Hematopoietic multipotent progenitor cell treated with erythropoietin and hydrocortisone succinate and interleukin-3 and kit ligand, for 6 days (in vitro differentiated cells): ENCODE results near the gene BTBD10.

Experiments
- DNase-seq: peaks from one replicate; pipeline ENCODE4 v3.0.0-alpha.2; 2015

Gene BTBD10

GRCh38 chr11:13368041-13368446 is 95.0 kb downstream of the BTBD10 start:
- no peak for DNase-seq

GRCh38 chr11:13367115-13367514 is 95.9 kb downstream of the BTBD10 start:
- no peak for DNase-seq

- DNase-seq, result no peak
Measured at GRCh38 chr11:13366266-13367026, 96.6 kb downstream of the BTBD10 start.

- DNase-seq, result no peak
Measured at GRCh38 chr11:13364388-13364787, 98.6 kb downstream of the BTBD10 start.

- DNase-seq, result no peak
Measured at GRCh38 chr11:13362596-13363109, 100.4 kb downstream of the BTBD10 start.

GRCh38 chr11:13358596-13359270 is 104.3 kb downstream of the BTBD10 start:
- no peak for DNase-seq

- no peak for DNase-seq
Measured at GRCh38 chr11:13357232-13357631, 105.8 kb downstream of the BTBD10 start.

GRCh38 chr11:13355191-13355590 is 107.8 kb downstream of the BTBD10 start:
- DNase-seq, result no peak

- DNase-seq, result peak; percentile 37
Measured at GRCh38 chr11:13354335-13354734, 108.7 kb downstream of the BTBD10 start.

GRCh38 chr11:13352711-13353110 is 110.3 kb downstream of the BTBD10 start:
- peak; percentile 29 for DNase-seq

- DNase-seq, result no peak
Measured at GRCh38 chr11:13349581-13349980, 113.4 kb downstream of the BTBD10 start.

- DNase-seq, result no peak
Measured at GRCh38 chr11:13349046-13349445, 114.0 kb downstream of the BTBD10 start.

GRCh38 chr11:13348305-13348704 is 114.7 kb downstream of the BTBD10 start:
- no peak for DNase-seq

GRCh38 chr11:13347901-13348300 is 115.1 kb downstream of the BTBD10 start:
- no peak for DNase-seq

GRCh38 chr11:13346470-13346869 is 116.6 kb downstream of the BTBD10 start:
- no peak for DNase-seq

GRCh38 chr11:13344818-13345217 is 118.2 kb downstream of the BTBD10 start:
- no peak for DNase-seq

- peak; percentile 88 for DNase-seq
Measured at GRCh38 chr11:13343931-13344717, 118.9 kb downstream of the BTBD10 start.

- DNase-seq, result no peak
Measured at GRCh38 chr11:13343067-13343466, 120.0 kb downstream of the BTBD10 start.

- no peak for DNase-seq
Measured at GRCh38 chr11:13341026-13341425, 122.0 kb downstream of the BTBD10 start.

GRCh38 chr11:13339195-13340153 is 123.5 kb downstream of the BTBD10 start:
- DNase-seq, result no peak

- DNase-seq, result peak; percentile 49
Measured at GRCh38 chr11:13338427-13339069, 124.5 kb downstream of the BTBD10 start.

- DNase-seq, result no peak
Measured at GRCh38 chr11:13338019-13338426, 125.0 kb downstream of the BTBD10 start.
